ENCODE measurements around the gene CELA2B. TPM values are rescaled to one million over a fixed set of nuclear protein-coding genes. Genes with fewer than 3 reads are reported as not detected.

CELA2B gene
- total RNA-seq, 2 experiments from 2014 or later: not detected

DNA sequence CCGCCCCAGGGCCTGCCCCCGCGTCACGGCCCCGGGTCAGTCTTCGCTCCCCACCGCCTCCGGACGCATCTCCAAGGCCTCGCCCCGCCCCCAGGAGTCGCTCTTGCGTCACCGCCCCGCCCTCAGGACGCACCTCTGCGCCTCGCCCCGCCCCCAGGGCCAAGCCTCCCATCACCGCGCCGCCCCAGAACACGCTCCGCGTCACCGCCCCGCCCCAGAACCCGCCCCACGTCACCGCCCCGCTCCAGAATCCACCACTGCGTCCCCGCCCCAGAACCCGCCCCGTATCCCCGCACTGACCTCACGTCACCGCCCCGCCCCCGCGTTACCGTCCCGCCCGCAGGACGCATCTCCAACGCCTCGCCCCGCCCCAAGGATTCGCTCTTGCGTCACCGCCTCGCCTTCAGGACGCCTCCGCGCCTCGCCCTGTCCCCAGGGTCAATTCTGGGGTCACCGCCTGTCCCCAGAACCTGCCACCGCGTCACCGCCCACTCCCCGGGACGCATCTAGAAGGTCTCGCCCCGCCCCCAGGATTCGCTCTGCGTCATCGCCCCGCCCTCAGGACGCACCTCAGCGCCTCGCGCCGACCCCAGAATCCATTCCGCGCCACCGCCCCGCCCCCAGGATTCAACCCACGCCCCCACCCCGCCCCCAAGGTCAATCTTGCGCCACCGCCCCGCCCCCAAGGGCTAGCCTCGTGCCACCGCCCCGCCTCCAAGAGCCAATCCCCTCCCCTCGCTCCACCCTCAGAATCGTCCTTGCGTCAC lies 48.6 kb downstream of the CELA2B start:
- Histone ChIP-seq H3K27ac (ENCODE audit: low read depth, low read length, poor library complexity, severe bottlenecking) (peak overlapping the region; percentile 48), H2AFZ (ENCODE audit: low read length) (no peak overlapping the region), H3K36me3 (ENCODE audit: insufficient read depth, low read length) (no peaks in the 10 kb centered on the region), H3K4me1 (ENCODE audit: insufficient read depth, low read length, poor library complexity, severe bottlenecking) (peaks cover 22% of the 10 kb centered on the region), H3K4me3 (ENCODE audit: low read depth, low read length, poor library complexity, severe bottlenecking) (peak overlapping the region; percentile 71), H3K9me2 (ENCODE audit: insufficient read depth, low read length) (no peaks in the 10 kb centered on the region), H4K20me1 (ENCODE audit: insufficient read depth, low read length) (no peaks in the 10 kb centered on the region), H3K79me2 (ENCODE audit: insufficient read depth, low read depth, low read length) (peaks cover 21% of the 10 kb centered on the region; the same call in 1 of the 2 replicates), H3K9me3 (ENCODE audit: low read length) (no peaks in the 10 kb centered on the region), H3K4me2 (ENCODE audit: low read length) (peak overlapping the region; percentile 87; the same call in 1 of the 2 replicates)
- peak; percentile 99 for DNase-seq (ENCODE audit: low spot score)
- CTCF ChIA-PET (ENCODE audit: unreplicated experiment): no interaction called here
- POLR2A ChIA-PET: no interaction called here
- intact Hi-C loops (cut with micrococcal nuclease; ENCODE audit: unreplicated experiment): no loop called here
- no TSS peak for BruUV-seq (replicated peaks)
- no peak for TF ChIP-seq EZH2phosphoT487 (IDR thresholded peaks at IDR 0.05; ENCODE audit: borderline replicate concordance, low read depth, low read length)
- TF ChIP-seq, protein P1, sequence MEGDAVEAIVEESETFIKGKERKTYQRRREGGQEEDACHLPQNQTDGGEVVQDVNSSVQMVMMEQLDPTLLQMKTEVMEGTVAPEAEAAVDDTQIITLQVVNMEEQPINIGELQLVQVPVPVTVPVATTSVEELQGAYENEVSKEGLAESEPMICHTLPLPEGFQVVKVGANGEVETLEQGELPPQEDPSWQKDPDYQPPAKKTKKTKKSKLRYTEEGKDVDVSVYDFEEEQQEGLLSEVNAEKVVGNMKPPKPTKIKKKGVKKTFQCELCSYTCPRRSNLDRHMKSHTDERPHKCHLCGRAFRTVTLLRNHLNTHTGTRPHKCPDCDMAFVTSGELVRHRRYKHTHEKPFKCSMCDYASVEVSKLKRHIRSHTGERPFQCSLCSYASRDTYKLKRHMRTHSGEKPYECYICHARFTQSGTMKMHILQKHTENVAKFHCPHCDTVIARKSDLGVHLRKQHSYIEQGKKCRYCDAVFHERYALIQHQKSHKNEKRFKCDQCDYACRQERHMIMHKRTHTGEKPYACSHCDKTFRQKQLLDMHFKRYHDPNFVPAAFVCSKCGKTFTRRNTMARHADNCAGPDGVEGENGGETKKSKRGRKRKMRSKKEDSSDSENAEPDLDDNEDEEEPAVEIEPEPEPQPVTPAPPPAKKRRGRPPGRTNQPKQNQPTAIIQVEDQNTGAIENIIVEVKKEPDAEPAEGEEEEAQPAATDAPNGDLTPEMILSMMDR (conservative IDR thresholded peaks at IDR 0.05; ENCODE audit: low read length): no peak

DNA sequence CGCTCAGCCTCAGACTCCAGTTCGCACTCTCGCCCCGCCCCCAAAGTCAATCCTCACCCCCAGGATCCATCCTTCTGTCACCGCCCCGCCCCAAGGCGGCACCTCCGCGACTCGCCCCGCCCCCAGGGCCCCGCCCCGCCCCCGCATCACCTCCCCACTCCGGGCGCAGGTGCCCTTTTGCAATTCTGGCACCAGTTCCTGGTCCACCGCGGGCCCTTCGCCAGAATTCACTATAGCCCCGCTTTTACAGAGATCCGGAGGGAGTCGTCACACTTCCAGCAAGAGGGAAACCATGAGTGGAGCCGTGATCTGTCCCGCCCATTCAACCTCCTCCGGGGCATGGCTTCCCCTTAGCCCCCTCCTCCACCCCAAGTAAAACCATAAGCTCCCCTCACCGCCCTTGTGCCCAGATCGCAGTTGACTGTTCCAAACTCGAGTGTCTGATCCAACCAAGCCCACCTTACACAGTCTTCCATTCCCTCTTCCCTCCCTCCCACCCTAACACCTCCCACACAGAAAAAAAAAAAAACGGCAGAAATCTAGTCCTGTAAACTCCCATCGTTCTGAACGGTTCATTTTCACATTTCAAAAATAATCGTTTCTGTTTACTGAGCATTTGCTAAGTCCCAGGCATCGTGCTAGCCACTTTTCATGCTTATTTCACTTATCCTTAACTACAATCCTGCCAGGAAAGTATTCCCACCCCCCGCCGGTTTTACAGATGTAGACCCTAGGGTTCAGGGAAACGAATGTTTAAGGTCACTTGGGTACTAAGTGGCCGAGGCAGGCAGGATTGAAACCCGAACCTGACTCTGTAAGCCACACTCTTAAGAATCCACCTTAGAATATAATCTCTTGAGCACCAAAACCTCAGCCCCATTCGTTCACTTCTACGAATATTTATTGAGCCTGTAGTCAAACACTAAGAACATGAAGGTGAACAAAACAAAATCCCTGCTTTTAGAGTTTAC lies 49.4 kb downstream of the CELA2B start:
- no peaks in the 10 kb centered on the region for H3K9me2 ChIP-seq (ENCODE audit: insufficient read depth, low read length)
- no peaks in the 10 kb centered on the region for H3K36me3 ChIP-seq (ENCODE audit: insufficient read depth, low read length)
- H3K79me2 ChIP-seq (ENCODE audit: insufficient read depth, low read depth, low read length): peaks cover 21% of the 10 kb centered on the region; the same call in 1 of the 2 replicates
- H3K27ac ChIP-seq (ENCODE audit: low read depth, low read length, poor library complexity, severe bottlenecking): peak overlapping the region; percentile 62
- ChIA-PET POLR2A (interaction anchor here (0.6 to 0.7 kb wide), 2 partner anchors 16 to 160 kb away, joined by 3 read pairs; no protein-coding TSS in a partner anchor), CTCF (ENCODE audit: unreplicated experiment) (no interaction called here)
- H3K4me1 ChIP-seq (ENCODE audit: insufficient read depth, low read length, poor library complexity, severe bottlenecking): peaks cover 22% of the 10 kb centered on the region
- BruUV-seq (replicated peaks): no TSS peak
- H3K4me2 ChIP-seq (ENCODE audit: low read length): peak overlapping the region; percentile 99
- intact Hi-C loops (cut with micrococcal nuclease; ENCODE audit: unreplicated experiment): loop anchor here (1.0 to 2.0 kb wide), 4 partner anchors 53 to 215 kb away; partner anchors contain the start of gene DDI2
- peak overlapping the region; percentile 55; the same call in 1 of the 2 replicates for H2AFZ ChIP-seq (ENCODE audit: low read length)
- H4K20me1 ChIP-seq (ENCODE audit: insufficient read depth, low read length): no peaks in the 10 kb centered on the region
- H3K9me3 ChIP-seq (ENCODE audit: low read length): no peaks in the 10 kb centered on the region
- TF ChIP-seq EZH2phosphoT487 (IDR thresholded peaks at IDR 0.05; ENCODE audit: borderline replicate concordance, low read depth, low read length): no peak
- TF ChIP-seq, protein P1 (conservative IDR thresholded peaks at IDR 0.05; ENCODE audit: low read length): no peak
- H3K4me3 ChIP-seq (ENCODE audit: low read depth, low read length, poor library complexity, severe bottlenecking): peak overlapping the region; percentile 83
- peak; percentile 24 for DNase-seq (ENCODE audit: low spot score)

Data from OCI-LY7 (cell line).